ENCODE results near the gene UCMA. TPM values are rescaled to one million over a fixed set of nuclear protein-coding genes. Genes with fewer than 3 reads are reported as not detected.
"Not testable (repeated sequence)": the region's sequence is repeated elsewhere in the genome, so short reads cannot be mapped to it uniquely, and the experiment has no call there.

The UCMA gene
- total and polyA plus RNA-seq, 9 donors: 0.31 to 2.8 (median 1.0) TPM

GRCh38 chr10:13238271-13239077 lies 4.3 kb upstream of the UCMA start:
- 67% methylated on average over 14 of the region's 16 CpGs for WGBS (ENCODE audit: insufficient coverage)
- no peaks in the 10 kb centered on the region for H3K9me3 ChIP-seq (replicated peaks; ENCODE audit: control insufficient read depth, low read depth, low read length)
- DNase-seq: no peak

GRCh38 chr10:13236638-13237037 lies 2.5 kb upstream of the UCMA start:
- Histone ChIP-seq H3K27ac (ENCODE audit: low read length) (no peak overlapping the region), H3K36me3 (ENCODE audit: control insufficient read depth, insufficient read depth, low read length) (no peaks in the 10 kb centered on the region), H3K4me3 (ENCODE audit: low read length) (no peak overlapping the region), H3K9me3 (replicated peaks; ENCODE audit: control insufficient read depth, low read depth, low read length) (no peaks in the 10 kb centered on the region), H3K27me3 (ENCODE audit: control insufficient read depth, insufficient read depth, low read length) (no peaks in the 10 kb centered on the region), H3K4me1 (ENCODE audit: control insufficient read depth, insufficient read depth, low read length) (no peaks in the 10 kb centered on the region)
- no peak for DNase-seq
- whole genome bisulfite sequencing (ENCODE audit: insufficient coverage): 65% methylated on average over 8 of the region's 8 CpGs

More at GRCh38 chr10:13238271-13239077, 4.3 kb upstream of the UCMA start:
- no peaks in the 10 kb centered on the region for H3K27me3 ChIP-seq (ENCODE audit: control insufficient read depth, insufficient read depth, low read length)
- no peaks in the 10 kb centered on the region for H3K36me3 ChIP-seq (ENCODE audit: control insufficient read depth, insufficient read depth, low read length)
- H3K4me3 ChIP-seq (ENCODE audit: low read length): no peak overlapping the region
- H3K27ac ChIP-seq (ENCODE audit: low read length): no peak overlapping the region
- no peaks in the 10 kb centered on the region for H3K4me1 ChIP-seq (ENCODE audit: control insufficient read depth, insufficient read depth, low read length)

GRCh38 chr10:13234736-13235135 lies 562 bp upstream of the UCMA start:
- DNase-seq; H3K27me3 ChIP-seq (ENCODE audit: control insufficient read depth, insufficient read depth, low read length); H3K9me3 ChIP-seq (replicated peaks; ENCODE audit: control insufficient read depth, low read depth, low read length); H3K27ac ChIP-seq (ENCODE audit: low read length); H3K4me3 ChIP-seq (ENCODE audit: low read length); H3K4me1 ChIP-seq (ENCODE audit: control insufficient read depth, insufficient read depth, low read length); H3K36me3 ChIP-seq (ENCODE audit: control insufficient read depth, insufficient read depth, low read length): not testable (repeated sequence)
- WGBS (ENCODE audit: insufficient coverage): 96% methylated on average over 4 of the region's 13 CpGs

GRCh38 chr10:13233358-13233757 lies 816 bp downstream of the UCMA start:
- peaks cover 3% of the 10 kb centered on the region for H3K27me3 ChIP-seq (ENCODE audit: control insufficient read depth, insufficient read depth, low read length)
- WGBS (ENCODE audit: insufficient coverage): 45% methylated on average over 8 of the region's 14 CpGs
- H3K4me1 ChIP-seq (ENCODE audit: control insufficient read depth, insufficient read depth, low read length): no peaks in the 10 kb centered on the region
- H3K4me3 ChIP-seq (ENCODE audit: low read length): no peak overlapping the region
- no peaks in the 10 kb centered on the region for H3K9me3 ChIP-seq (replicated peaks; ENCODE audit: control insufficient read depth, low read depth, low read length)
- H3K36me3 ChIP-seq (ENCODE audit: control insufficient read depth, insufficient read depth, low read length): no peaks in the 10 kb centered on the region
- DNase-seq: no peak
- no peak overlapping the region for H3K27ac ChIP-seq (ENCODE audit: low read length)

GRCh38 chr10:13231808-13232207 lies 2.4 kb downstream of the UCMA start:
- 79% methylated on average over 4 of the region's 6 CpGs for WGBS (ENCODE audit: insufficient coverage)
- Histone ChIP-seq H3K9me3 (replicated peaks; ENCODE audit: control insufficient read depth, low read depth, low read length) (no peaks in the 10 kb centered on the region), H3K27me3 (ENCODE audit: control insufficient read depth, insufficient read depth, low read length) (peaks cover 3% of the 10 kb centered on the region), H3K4me1 (ENCODE audit: control insufficient read depth, insufficient read depth, low read length) (no peaks in the 10 kb centered on the region), H3K27ac (ENCODE audit: low read length) (no peak overlapping the region), H3K4me3 (ENCODE audit: low read length) (no peak overlapping the region), H3K36me3 (ENCODE audit: control insufficient read depth, insufficient read depth, low read length) (no peaks in the 10 kb centered on the region)
- no peak for DNase-seq

- WGBS (ENCODE audit: insufficient coverage): 33% methylated on average over 1 of the region's 9 CpGs
- no peaks in the 10 kb centered on the region for H3K36me3 ChIP-seq (ENCODE audit: control insufficient read depth, insufficient read depth, low read length)
- H3K4me1 ChIP-seq (ENCODE audit: control insufficient read depth, insufficient read depth, low read length): no peaks in the 10 kb centered on the region
- peak; percentile 12 for DNase-seq
- no peak overlapping the region for H3K4me3 ChIP-seq (ENCODE audit: low read length)
- H3K27ac ChIP-seq (ENCODE audit: low read length): no peak overlapping the region
- peaks cover 3% of the 10 kb centered on the region for H3K27me3 ChIP-seq (ENCODE audit: control insufficient read depth, insufficient read depth, low read length)
- no peaks in the 10 kb centered on the region for H3K9me3 ChIP-seq (replicated peaks; ENCODE audit: control insufficient read depth, low read depth, low read length)
These were observed 3.0 kb downstream of the UCMA start for GRCh38 chr10:13231190-13231589.

GRCh38 chr10:13227031-13227430 lies 7.1 kb downstream of the UCMA start:
- no peak for DNase-seq
- Histone ChIP-seq H3K4me3 (ENCODE audit: low read length) (no peak overlapping the region), H3K36me3 (ENCODE audit: control insufficient read depth, insufficient read depth, low read length) (no peaks in the 10 kb centered on the region), H3K9me3 (replicated peaks; ENCODE audit: control insufficient read depth, low read depth, low read length) (no peaks in the 10 kb centered on the region), H3K27me3 (ENCODE audit: control insufficient read depth, insufficient read depth, low read length) (peaks cover 3% of the 10 kb centered on the region), H3K4me1 (ENCODE audit: control insufficient read depth, insufficient read depth, low read length) (no peaks in the 10 kb centered on the region), H3K27ac (ENCODE audit: low read length) (no peak overlapping the region)
- WGBS (ENCODE audit: insufficient coverage): 73% methylated on average over 2 of the region's 5 CpGs

- H3K27ac ChIP-seq (ENCODE audit: low read length): no peak overlapping the region
- H3K27me3 ChIP-seq (ENCODE audit: control insufficient read depth, insufficient read depth, low read length): no peaks in the 10 kb centered on the region
- DNase-seq: no peak
- no peaks in the 10 kb centered on the region for H3K4me1 ChIP-seq (ENCODE audit: control insufficient read depth, insufficient read depth, low read length)
- WGBS (ENCODE audit: insufficient coverage): 88% methylated on average over 1 of the region's 8 CpGs
- no peak overlapping the region for H3K4me3 ChIP-seq (ENCODE audit: low read length)
- no peaks in the 10 kb centered on the region for H3K9me3 ChIP-seq (replicated peaks; ENCODE audit: control insufficient read depth, low read depth, low read length)
- H3K36me3 ChIP-seq (ENCODE audit: control insufficient read depth, insufficient read depth, low read length): no peaks in the 10 kb centered on the region
These were observed 8.6 kb downstream of the UCMA start for GRCh38 chr10:13225601-13226000.

- no peak for DNase-seq
These were observed 9.8 kb downstream of the UCMA start for GRCh38 chr10:13224210-13224995.

GRCh38 chr10:13223241-13223640 lies 10.9 kb downstream of the UCMA start:
- 92% methylated on average over 5 of the region's 9 CpGs for WGBS (ENCODE audit: insufficient coverage)
- Histone ChIP-seq H3K27me3 (ENCODE audit: control insufficient read depth, insufficient read depth, low read length) (no peaks in the 10 kb centered on the region), H3K36me3 (ENCODE audit: control insufficient read depth, insufficient read depth, low read length) (no peaks in the 10 kb centered on the region), H3K27ac (ENCODE audit: low read length) (no peak overlapping the region), H3K9me3 (replicated peaks; ENCODE audit: control insufficient read depth, low read depth, low read length) (no peaks in the 10 kb centered on the region), H3K4me3 (ENCODE audit: low read length) (no peak overlapping the region), H3K4me1 (ENCODE audit: control insufficient read depth, insufficient read depth, low read length) (peaks cover 3% of the 10 kb centered on the region)
- no peak for DNase-seq

More at GRCh38 chr10:13224210-13224995, 9.8 kb downstream of the UCMA start:
- H3K4me1 ChIP-seq (ENCODE audit: control insufficient read depth, insufficient read depth, low read length): peaks cover 3% of the 10 kb centered on the region
- H3K27ac ChIP-seq (ENCODE audit: low read length): no peak overlapping the region
- no peaks in the 10 kb centered on the region for H3K36me3 ChIP-seq (ENCODE audit: control insufficient read depth, insufficient read depth, low read length)
- no peaks in the 10 kb centered on the region for H3K9me3 ChIP-seq (replicated peaks; ENCODE audit: control insufficient read depth, low read depth, low read length)
- H3K27me3 ChIP-seq (ENCODE audit: control insufficient read depth, insufficient read depth, low read length): no peaks in the 10 kb centered on the region
- WGBS (ENCODE audit: insufficient coverage): 91% methylated on average over 8 of the region's 11 CpGs
- H3K4me3 ChIP-seq (ENCODE audit: low read length): no peak overlapping the region
